Neural crest cell (in vitro differentiated cells): ENCODE data around the gene SNX32. TPM values are rescaled to one million over a fixed set of nuclear protein-coding genes. Genes with fewer than 3 reads are reported as not detected.

ENCODE experiments used
- DNase-seq: peaks from one replicate; pipeline ENCODE4 v3.0.0; 2021; ENCODE audit warnings: low read depth, mixed read lengths, low spot score
- H3K27ac Mint-ChIP-seq: one replicate; pipeline ENCODE4 v1.8.0; 2021; ENCODE audit warnings: mild to moderate bottlenecking, mixed read lengths; ENCODE audit not compliant: unreplicated experiment
- H3K27me3 Mint-ChIP-seq: 2 replicates; pipeline ENCODE4 v1.8.0; 2021; ENCODE audit warnings: low read depth, mild to moderate bottlenecking, mixed read lengths
- H3K36me3 Mint-ChIP-seq: 2 replicates; pipeline ENCODE4 v1.8.0; 2021; ENCODE audit warnings: low read depth, mild to moderate bottlenecking, mixed read lengths
- H3K4me1 Mint-ChIP-seq: 2 replicates; pipeline ENCODE4 v1.8.0; 2021; ENCODE audit warnings: mixed read lengths
- H3K4me3 Mint-ChIP-seq: one replicate; pipeline ENCODE4 v1.8.0; 2021; ENCODE audit warnings: mild to moderate bottlenecking, mixed read lengths
- H3K9me3 Mint-ChIP-seq: 2 replicates; pipeline ENCODE4 v1.8.0; 2021; ENCODE audit warnings: mixed read lengths
- total RNA-seq: library from RNA; stranded (reverse); gene quantifications from 2 replicates; pipeline ENCODE4 v1.2.1, GENCODE V29; 2021
- TF ChIP-seq, protein P1 (sequence below): fragments of 200-600 bp; sonication (generic); conservative IDR thresholded peaks from 2 replicates; pipeline ENCODE4 v1.5.0; 2021; ENCODE audit warnings: antibody characterized with exemption, mild to moderate bottlenecking

Gene SNX32
- total RNA-seq, 1 donor from 2014 or later = 1.9 TPM

DNA sequence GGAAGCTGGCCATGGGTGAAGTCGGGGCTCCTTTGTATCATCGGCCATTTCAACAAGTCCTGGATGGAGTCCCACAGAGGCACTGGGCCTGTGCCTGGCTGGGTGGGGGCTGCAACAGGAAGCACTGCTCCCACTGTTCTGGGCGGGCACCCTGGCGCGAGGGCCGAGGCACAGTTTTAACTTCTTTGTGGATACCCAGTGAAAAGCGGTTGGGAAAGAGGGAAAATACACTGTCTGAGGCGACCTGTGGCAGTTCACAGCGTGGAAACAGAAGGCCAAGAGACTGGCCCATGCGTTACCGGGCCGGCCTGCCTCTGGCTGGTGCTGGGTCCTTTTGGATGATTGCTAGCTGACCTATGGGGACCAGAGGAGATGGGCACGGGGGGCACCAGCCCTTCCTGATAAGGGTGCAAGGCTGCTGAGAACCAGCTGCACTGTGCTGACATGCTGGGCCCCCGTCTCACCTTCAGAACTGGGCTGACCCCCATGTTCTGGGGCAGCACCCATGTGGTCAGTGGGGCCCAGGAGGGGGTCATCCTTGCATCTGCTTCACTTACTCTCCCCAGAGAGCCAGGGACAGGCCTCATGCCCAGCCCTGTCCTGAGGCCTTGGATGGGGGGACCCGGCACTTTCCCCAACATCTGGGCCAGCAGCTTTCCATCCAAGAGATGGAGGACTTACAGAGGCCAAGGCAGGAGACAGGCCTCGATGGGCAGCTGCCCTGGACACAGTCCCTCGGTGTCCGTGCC is 42.7 kb upstream of the SNX32 start:
- TF ChIP-seq, protein P1, sequence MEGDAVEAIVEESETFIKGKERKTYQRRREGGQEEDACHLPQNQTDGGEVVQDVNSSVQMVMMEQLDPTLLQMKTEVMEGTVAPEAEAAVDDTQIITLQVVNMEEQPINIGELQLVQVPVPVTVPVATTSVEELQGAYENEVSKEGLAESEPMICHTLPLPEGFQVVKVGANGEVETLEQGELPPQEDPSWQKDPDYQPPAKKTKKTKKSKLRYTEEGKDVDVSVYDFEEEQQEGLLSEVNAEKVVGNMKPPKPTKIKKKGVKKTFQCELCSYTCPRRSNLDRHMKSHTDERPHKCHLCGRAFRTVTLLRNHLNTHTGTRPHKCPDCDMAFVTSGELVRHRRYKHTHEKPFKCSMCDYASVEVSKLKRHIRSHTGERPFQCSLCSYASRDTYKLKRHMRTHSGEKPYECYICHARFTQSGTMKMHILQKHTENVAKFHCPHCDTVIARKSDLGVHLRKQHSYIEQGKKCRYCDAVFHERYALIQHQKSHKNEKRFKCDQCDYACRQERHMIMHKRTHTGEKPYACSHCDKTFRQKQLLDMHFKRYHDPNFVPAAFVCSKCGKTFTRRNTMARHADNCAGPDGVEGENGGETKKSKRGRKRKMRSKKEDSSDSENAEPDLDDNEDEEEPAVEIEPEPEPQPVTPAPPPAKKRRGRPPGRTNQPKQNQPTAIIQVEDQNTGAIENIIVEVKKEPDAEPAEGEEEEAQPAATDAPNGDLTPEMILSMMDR = no peak

GRCh38 chr11:65791719-65792213 is 42.0 kb upstream of the SNX32 start:
- no peak overlapping the region for H3K27ac Mint-ChIP-seq
- peaks cover 4% of the 10 kb centered on the region for H3K4me1 Mint-ChIP-seq
- no peaks in the 10 kb centered on the region for H3K36me3 Mint-ChIP-seq
- DNase-seq = no peak
- peaks cover 51% of the 10 kb centered on the region for H3K27me3 Mint-ChIP-seq
- TF ChIP-seq, protein P1 = no peak
- no peaks in the 10 kb centered on the region for H3K9me3 Mint-ChIP-seq
- H3K4me3 Mint-ChIP-seq = no peak overlapping the region

More for the DNA sequence above, 42.7 kb upstream of the SNX32 start:
- no peak for DNase-seq
- Mint-ChIP-seq H3K9me3 (no peaks in the 10 kb centered on the region), H3K4me1 (peaks cover 4% of the 10 kb centered on the region), H3K27ac (no peak overlapping the region), H3K36me3 (no peaks in the 10 kb centered on the region), H3K4me3 (no peak overlapping the region), H3K27me3 (peaks cover 54% of the 10 kb centered on the region)

- no peak for DNase-seq
- TF ChIP-seq, protein P1 = no peak
- Mint-ChIP-seq H3K9me3 (no peaks in the 10 kb centered on the region), H3K27ac (no peak overlapping the region), H3K4me3 (no peak overlapping the region), H3K27me3 (peaks cover 49% of the 10 kb centered on the region), H3K36me3 (no peaks in the 10 kb centered on the region), H3K4me1 (peaks cover 10% of the 10 kb centered on the region)
These were observed 41.3 kb upstream of the SNX32 start for GRCh38 chr11:65792456-65792855.

GRCh38 chr11:65793144-65793581 is 40.6 kb upstream of the SNX32 start:
- TF ChIP-seq, protein P1 = no peak
- Mint-ChIP-seq H3K9me3 (no peaks in the 10 kb centered on the region), H3K36me3 (no peaks in the 10 kb centered on the region), H3K4me1 (peaks cover 10% of the 10 kb centered on the region), H3K27ac (no peak overlapping the region), H3K4me3 (no peak overlapping the region), H3K27me3 (peaks cover 42% of the 10 kb centered on the region)
- DNase-seq = no peak

DNA sequence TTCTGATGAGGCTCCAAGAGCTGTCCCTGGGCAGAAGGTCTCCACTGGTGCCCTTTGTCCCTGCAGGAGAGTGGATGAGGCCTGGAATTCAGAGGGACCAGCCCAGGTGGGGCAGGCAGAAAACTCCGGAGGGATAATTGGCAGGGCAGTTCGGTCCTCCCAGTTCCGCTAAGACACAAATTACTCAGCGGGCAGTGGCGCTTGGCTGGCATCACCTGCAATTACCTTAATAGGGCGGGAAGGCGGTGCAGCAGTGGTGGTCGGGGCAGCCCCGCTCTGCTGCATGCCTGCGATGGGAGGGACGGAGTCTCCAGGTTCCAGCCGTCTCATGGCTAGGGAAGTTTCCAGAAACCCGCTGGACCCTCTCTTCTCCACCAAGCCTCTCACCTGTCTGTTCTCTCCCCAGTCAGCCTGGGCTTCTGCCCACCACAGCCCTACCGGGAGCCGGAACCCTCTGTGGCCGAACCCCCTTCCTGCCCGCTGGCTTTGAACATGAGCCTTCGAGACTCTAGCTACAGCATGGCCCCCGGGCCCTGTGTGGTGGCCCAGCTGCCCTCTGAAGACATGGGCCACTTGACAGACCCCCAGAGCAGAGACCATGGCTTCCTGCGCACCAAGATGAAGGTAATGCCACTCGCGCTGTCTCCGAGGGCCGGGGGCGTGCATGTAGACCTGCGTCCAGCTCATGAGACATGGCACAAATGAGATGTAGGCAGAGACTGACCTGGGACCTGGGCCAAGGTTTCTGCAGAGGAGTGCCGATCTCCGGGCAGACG is 40.0 kb upstream of the SNX32 start:
- no peak for DNase-seq
- Mint-ChIP-seq H3K36me3 (no peaks in the 10 kb centered on the region), H3K4me3 (no peak overlapping the region), H3K9me3 (no peaks in the 10 kb centered on the region), H3K4me1 (peaks cover 9% of the 10 kb centered on the region), H3K27me3 (peaks cover 36% of the 10 kb centered on the region), H3K27ac (no peak overlapping the region)
- TF ChIP-seq, protein P1 = no peak
